Transverse colon (tissue), 4 donors: ENCODE results near the gene PLCB1. TPM values are rescaled to one million over a fixed set of nuclear protein-coding genes. Genes with fewer than 3 reads are reported as not detected.

Source experiments
- DNase-seq: peaks from one replicate; pipeline ENCODE4 v3.0.0-alpha.2; 2019
- H3K27ac ChIP-seq, 4 donors: fragments of 200-600 bp; sonication (generic); 2 replicates each; pipeline ENCODE4 v1.5.1; 2016 to 2018; ENCODE audit warnings: inconsistent platforms in 4 of 4
- H3K27me3 ChIP-seq: fragments of 200-600 bp; sonication (generic); 2 replicates; pipeline ENCODE4 v1.5.1; 2017; ENCODE audit warnings: inconsistent platforms
- H3K36me3 ChIP-seq, 4 donors: fragments of 200-600 bp; sonication (generic); 2 replicates each; pipeline ENCODE4 v1.5.1; 2017 to 2019; ENCODE audit warnings: inconsistent platforms in 4 of 4
- H3K4me1 ChIP-seq, 4 donors: fragments of 200-600 bp; sonication (generic); 2 replicates each; pipeline ENCODE4 v1.5.1; 2017 to 2020; ENCODE audit warnings: inconsistent platforms in 4 of 4
- H3K4me3 ChIP-seq, 4 donors: fragments of 200-600 bp; sonication (generic); 1 replicate in 1 of 4; 2 replicates in 3 of 4; pipeline versions ENCODE4 v1.5.1 to v1.6.1; 2017 to 2019; ENCODE audit warnings: inconsistent platforms in 4 of 4
- H3K9me3 ChIP-seq, 2 donors: fragments of 200-600 bp; sonication (generic); 2 replicates each; pipeline ENCODE4 v1.5.1; 2017 to 2019; ENCODE audit warnings: inconsistent platforms in 2 of 2
- EP300 ChIP-seq: sonication (generic); formaldehyde crosslinking; IDR thresholded peaks from one replicate; pipeline ENCODE4 v1.6.1; 2017; ENCODE audit warnings: antibody characterized with exemption, low read depth
- POLR2A ChIP-seq: fragments of 450-650 bp; IDR thresholded peaks from one replicate; pipeline ENCODE4 v1.6.1; 2016; ENCODE audit warnings: antibody characterized with exemption, mild to moderate bottlenecking, moderate library complexity
- POLR2AphosphoS5 ChIP-seq, 3 donors: sonication (generic); formaldehyde crosslinking; IDR thresholded peaks; one replicate each; pipeline ENCODE4 v1.6.1; 2016; ENCODE audit warnings: antibody characterized with exemption in 3 of 3
- WGBS, 2 donors: methylation state at CpG; one replicate each; pipeline ENCODE4 v1.1.5; 2018; ENCODE audit warnings: low coverage in 1 of 2; 5-methylcytosine and 5-hydroxymethylcytosine counted together
- in situ Hi-C, 4 donors: fragments of 200-750 bp; cut with MboI; loops; one replicate each; pipeline versions ENCODE4 v1.15.0 to v1.15.1; 2017; ENCODE audit warnings: low sequenced_read_pairs in 3 of 4, low pct_ligation_motif_present in 1 of 4, low pct_unique_long_range_greater_than_20kb in 1 of 4
- intact Hi-C: fragments of 100-400 bp; cut with DNase I; formaldehyde crosslinking; loops from one replicate; pipeline ENCODE4 v1.15.1; 2023; ENCODE audit warnings: low total_unique reads
- total RNA-seq, 4 donors: library from RNA; depleted of rRNA; stranded (reverse); fragments of >200 nt; gene quantifications; one replicate each; pipeline ENCODE4 v1.1.0, GENCODE V29; 2016
- TF ChIP-seq, protein P1 (sequence below), 5 experiments: fragments of 200-600 bp in 3 of 5; fragments of 450-650 bp in 2 of 5; sonication (generic) in 3 of 5; IDR thresholded peaks; 1 replicate in 2 of 5; 2 replicates in 3 of 5; pipeline ENCODE4 v1.5.1; 2016 to 2017; ENCODE audit warnings: antibody characterized with exemption in 5 of 5, inconsistent platforms in 3 of 5, mild to moderate bottlenecking in 2 of 5, moderate library complexity in 1 of 5

The PLCB1 gene
- total RNA-seq, 4 donors from 2014 or later, result 13.1 to 18.6 (median 15.8) TPM

DNA sequence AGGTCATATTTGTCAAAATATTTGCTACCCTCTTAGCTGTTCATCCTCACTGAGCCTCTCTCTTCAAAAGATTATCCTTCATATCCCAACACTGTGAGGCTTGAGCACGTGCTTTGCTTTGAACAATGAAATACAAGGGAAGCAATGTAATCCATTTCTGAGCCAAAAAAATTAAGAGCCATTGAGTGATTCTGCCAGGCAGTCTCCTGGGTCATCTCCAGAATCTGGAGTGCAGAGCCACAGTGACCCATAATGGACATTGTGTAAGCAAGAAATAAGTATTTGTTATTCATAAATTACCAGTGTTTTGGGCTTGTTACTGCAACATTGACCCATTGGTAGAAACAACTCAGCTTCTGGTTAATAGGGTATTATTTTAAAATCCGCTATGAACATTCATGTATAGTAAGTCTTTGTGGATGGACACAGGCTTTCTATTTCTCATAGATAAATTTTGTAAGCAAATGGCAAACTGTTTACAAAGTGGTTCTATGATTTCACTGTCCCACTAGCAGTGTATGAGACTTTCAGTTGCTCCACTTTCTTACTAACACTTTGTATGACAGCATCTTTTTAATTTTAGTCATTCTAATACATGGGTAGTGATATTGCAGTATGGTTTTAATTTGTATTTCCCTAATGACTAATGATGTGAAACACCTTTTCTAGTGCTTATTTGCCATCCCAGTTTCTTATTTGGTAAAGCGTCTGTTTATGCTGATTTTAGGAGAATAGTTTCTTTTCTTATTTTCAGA, 358.2 kb downstream of the PLCB1 start:
- in situ Hi-C loops (no loop called here), intact Hi-C loops (no loop called here)
- WGBS, 2 donors, result 66 to 74% methylated on average over 3 of the region's 3 CpGs
- no peaks in the 10 kb centered on the region for H3K36me3 ChIP-seq
- H3K27ac ChIP-seq, result peak overlapping the region in 3 of 4 donors; percentile 20 to 33 (median 31)
- no peaks in the 10 kb centered on the region for H3K4me1 ChIP-seq
- DNase-seq, result no peak
- H3K4me3 ChIP-seq, result no peak overlapping the region
- H3K9me3 ChIP-seq, result no peaks in the 10 kb centered on the region
- H3K27me3 ChIP-seq, result no peaks in the 10 kb centered on the region
- no peak for TF ChIP-seq POLR2AphosphoS5 (IDR thresholded peaks at IDR 0.05)
- TF ChIP-seq EP300, result no peak

DNA sequence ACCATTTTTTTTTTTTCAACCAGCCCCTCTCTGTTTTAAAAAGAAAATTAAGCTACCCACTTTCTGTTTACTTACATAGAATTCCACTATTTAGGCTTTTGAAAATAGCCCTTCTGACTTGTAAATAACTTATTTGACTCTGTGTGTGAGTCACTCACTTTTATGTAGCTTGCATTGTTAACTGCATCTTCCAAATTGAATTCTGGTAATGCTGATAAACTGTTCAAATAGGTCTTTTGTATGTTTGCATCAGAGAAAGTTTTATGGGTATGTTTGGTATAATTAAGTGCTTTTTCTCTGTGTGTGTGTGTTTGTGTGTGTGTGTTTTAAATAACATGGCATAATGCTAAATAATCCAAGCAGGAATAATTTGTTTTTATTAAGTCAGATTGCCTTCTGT, 360.1 kb downstream of the PLCB1 start:
- no peak overlapping the region for H3K27ac ChIP-seq
- no peak for DNase-seq
- intact Hi-C loops (no loop called here), in situ Hi-C loops (no loop called here)
- no peaks in the 10 kb centered on the region for H3K36me3 ChIP-seq
- no peaks in the 10 kb centered on the region for H3K4me1 ChIP-seq
- no peak overlapping the region for H3K4me3 ChIP-seq
- H3K27me3 ChIP-seq, result no peaks in the 10 kb centered on the region
- TF ChIP-seq, protein P1, sequence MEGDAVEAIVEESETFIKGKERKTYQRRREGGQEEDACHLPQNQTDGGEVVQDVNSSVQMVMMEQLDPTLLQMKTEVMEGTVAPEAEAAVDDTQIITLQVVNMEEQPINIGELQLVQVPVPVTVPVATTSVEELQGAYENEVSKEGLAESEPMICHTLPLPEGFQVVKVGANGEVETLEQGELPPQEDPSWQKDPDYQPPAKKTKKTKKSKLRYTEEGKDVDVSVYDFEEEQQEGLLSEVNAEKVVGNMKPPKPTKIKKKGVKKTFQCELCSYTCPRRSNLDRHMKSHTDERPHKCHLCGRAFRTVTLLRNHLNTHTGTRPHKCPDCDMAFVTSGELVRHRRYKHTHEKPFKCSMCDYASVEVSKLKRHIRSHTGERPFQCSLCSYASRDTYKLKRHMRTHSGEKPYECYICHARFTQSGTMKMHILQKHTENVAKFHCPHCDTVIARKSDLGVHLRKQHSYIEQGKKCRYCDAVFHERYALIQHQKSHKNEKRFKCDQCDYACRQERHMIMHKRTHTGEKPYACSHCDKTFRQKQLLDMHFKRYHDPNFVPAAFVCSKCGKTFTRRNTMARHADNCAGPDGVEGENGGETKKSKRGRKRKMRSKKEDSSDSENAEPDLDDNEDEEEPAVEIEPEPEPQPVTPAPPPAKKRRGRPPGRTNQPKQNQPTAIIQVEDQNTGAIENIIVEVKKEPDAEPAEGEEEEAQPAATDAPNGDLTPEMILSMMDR (IDR thresholded peaks at IDR 0.05), result no peak
- TF ChIP-seq POLR2AphosphoS5 (IDR thresholded peaks at IDR 0.05) (no peak), POLR2A (no peak), EP300 (no peak)
- H3K9me3 ChIP-seq, result no peaks in the 10 kb centered on the region

DNA sequence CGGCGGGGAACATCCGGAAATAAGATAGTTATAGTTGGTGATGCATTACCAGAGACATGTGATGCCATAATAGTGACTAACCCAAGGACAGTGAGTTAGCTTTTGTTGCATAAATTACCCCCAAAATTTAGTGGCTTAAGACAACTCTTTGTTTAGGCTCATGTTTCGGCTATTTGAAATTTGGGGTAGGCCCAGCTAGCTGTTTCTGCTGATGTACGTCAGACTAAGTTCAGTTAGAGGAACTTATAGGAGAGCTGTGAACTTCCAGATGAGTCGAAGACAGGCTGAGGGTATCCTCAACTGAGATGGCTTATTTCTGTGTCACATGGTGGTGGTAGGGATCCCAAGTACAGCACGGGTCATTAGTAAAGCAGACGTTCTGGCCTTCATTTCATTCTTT, 366.5 kb downstream of the PLCB1 start:
- in situ Hi-C loops (no loop called here), intact Hi-C loops (no loop called here)
- TF ChIP-seq, protein P1 (IDR thresholded peaks at IDR 0.05), result no peak
- TF ChIP-seq EP300, result no peak
- TF ChIP-seq POLR2A, result no peak
- TF ChIP-seq POLR2AphosphoS5 (IDR thresholded peaks at IDR 0.05), result no peak
- Histone ChIP-seq H3K9me3 (no peaks in the 10 kb centered on the region), H3K27me3 (no peaks in the 10 kb centered on the region), H3K4me3 (no peak overlapping the region), H3K36me3 (no peaks in the 10 kb centered on the region), H3K27ac (no peak overlapping the region), H3K4me1 (no peaks in the 10 kb centered on the region)
- DNase-seq, result no peak
- WGBS, 2 donors, result 92 to 93% methylated on average over 8 of the region's 8 CpGs

DNA sequence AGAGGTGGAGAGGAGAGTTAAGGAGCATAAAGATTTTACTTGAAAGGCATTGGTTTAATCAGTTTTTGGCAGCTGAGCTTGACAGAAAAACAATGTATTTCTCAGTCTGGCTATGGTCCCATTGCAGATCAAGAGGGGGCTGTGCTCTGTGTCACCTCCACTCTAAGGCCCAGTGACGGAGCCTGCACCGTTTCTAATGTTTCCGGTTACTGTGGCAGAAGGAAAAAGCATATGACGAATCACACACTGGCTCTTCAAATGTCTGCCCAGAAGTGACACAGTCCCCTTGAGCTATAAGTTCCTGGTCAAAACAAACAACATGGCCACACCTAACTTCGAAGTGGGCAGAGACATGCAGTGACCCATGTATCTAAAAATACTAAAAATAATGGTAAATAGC, 372.0 kb downstream of the PLCB1 start:
- Histone ChIP-seq H3K36me3 (no peaks in the 10 kb centered on the region), H3K9me3 (no peaks in the 10 kb centered on the region), H3K4me3 (no peak overlapping the region), H3K27ac (no peak overlapping the region), H3K4me1 (peaks cover 0 to 4% (median 0%) of the 10 kb centered on the region in 4 donors), H3K27me3 (no peaks in the 10 kb centered on the region)
- in situ Hi-C loops, result no loop called here
- 28 to 83% methylated on average over 2 to 5 of the region's 5 CpGs for WGBS, 2 donors
- no peak for DNase-seq
- TF ChIP-seq EP300, result no peak
- TF ChIP-seq POLR2AphosphoS5 (IDR thresholded peaks at IDR 0.05), result no peak
- no peak for TF ChIP-seq POLR2A
- TF ChIP-seq, protein P1 (IDR thresholded peaks at IDR 0.05), result no peak
- intact Hi-C loops, result no loop called here
